K562 (cell line): ENCODE results near the gene FBRS. TPM values are rescaled to one million over a fixed set of nuclear protein-coding genes. Genes with fewer than 3 reads are reported as not detected.

Experiments used
- ARID1B ChIP-seq: fragments of 450-650 bp; IDR thresholded peaks from 2 replicates; pipeline ENCODE4 v1.6.1; 2016; ENCODE audit warnings: antibody characterized with exemption, mild to moderate bottlenecking, inconsistent platforms
- ILF3 ChIP-seq: fragments of 450-650 bp; IDR thresholded peaks from 2 replicates; pipeline ENCODE4 v1.6.1; 2018; ENCODE audit warnings: antibody characterized with exemption, mild to moderate bottlenecking, moderate library complexity, borderline replicate concordance
- PHF21A ChIP-seq: fragments of 450-650 bp; IDR thresholded peaks from 2 replicates; pipeline ENCODE4 v1.6.1; 2017; ENCODE audit warnings: low read depth, borderline replicate concordance
- RBM34 ChIP-seq: fragments of 200-400 bp; formaldehyde crosslinking; IDR thresholded peaks from 2 replicates; pipeline ENCODE4 v1.6.1; 2018; ENCODE audit warnings: low read length, borderline replicate concordance; ENCODE audit not compliant: insufficient read depth
- TAF15 ChIP-seq: fragments of 200-400 bp; formaldehyde crosslinking; IDR thresholded peaks from 2 replicates; pipeline ENCODE4 v1.6.1; 2017; ENCODE audit warnings: mild to moderate bottlenecking, low read depth, low read length, moderate library complexity
- ZC3H11A ChIP-seq: IDR thresholded peaks from 2 replicates; pipeline ENCODE4 v1.6.1; 2012; ENCODE audit warnings: low read depth, low read length, improper control_type of control experiment
- ZKSCAN3 ChIP-seq: fragments of 250-450 bp; sonication (Bioruptor Pico); IDR thresholded peaks from 2 replicates; pipeline ENCODE4 v1.4.0; 2020
- ZNF140 ChIP-seq: fragments of 250-450 bp; sonication (Bioruptor Pico); IDR thresholded peaks from 2 replicates; pipeline ENCODE4 v1.8.0; 2021; ENCODE audit warnings: moderate library complexity, mild to moderate bottlenecking, inconsistent platforms
- ZNF282 ChIP-seq: sonication (generic); formaldehyde crosslinking; IDR thresholded peaks from 2 replicates; pipeline ENCODE4 v1.8.1; 2023; ENCODE audit warnings: missing genetic modification reagents
- ZNF444 ChIP-seq: fragments of 250-450 bp; sonication (Bioruptor Pico); IDR thresholded peaks from 2 replicates; pipeline ENCODE4 v1.4.0; 2020; ENCODE audit warnings: mild to moderate bottlenecking, moderate library complexity
- ZNF589 ChIP-seq: fragments of 200-800 bp; sonication (Bioruptor generic); IDR thresholded peaks from 2 replicates; pipeline ENCODE4 v1.6.1; 2016; ENCODE audit warnings: low read depth, missing genetic modification characterization, missing compliant biosample characterization
- polyA plus RNA-seq, 8 experiments: library from polyadenylated mRNA; depleted of rRNA in 4 of 8; stranded (reverse) in 5 of 8; unstranded in 3 of 8; fragments of >200 nt; fragmentation: Nextera tagmentation in 2 of 8; fragmentation: Illumina TruSeq in 1 of 8; extraction: Ambion mirVana in 2 of 8; extraction: Trizol in 1 of 8; gene quantifications; 2 replicates each; pipeline versions ENCODE4 v1.2.1 to v1.2.3, GENCODE V29; 2011 to 2014; ENCODE audit warnings: inconsistent platforms in 1 of 8, missing spikeins in 1 of 8
- total RNA-seq, 7 experiments: library from RNA; depleted of rRNA in 6 of 7; stranded (reverse); fragments of >200 nt in 6 of 7; fragmentation: Illumina TruSeq in 2 of 7; extraction: Trizol in 2 of 7; gene quantifications; 2 replicates each; pipeline versions ENCODE4 v1.2.1 to v1.2.3, GENCODE V29; 2011 to 2021; ENCODE audit warnings: low replicate concordance in 1 of 7
- TF ChIP-seq, protein P1 (sequence below), 2 experiments: fragments of 450-650 bp; IDR thresholded peaks; 2 replicates each; pipeline ENCODE4 v1.6.1; 2018; ENCODE audit warnings: mild to moderate bottlenecking in 2 of 2, low read depth in 1 of 2; ENCODE audit not compliant: partially characterized antibody in 2 of 2
- TF ChIP-seq, protein P2 (sequence below): fragments of 200-400 bp; formaldehyde crosslinking; IDR thresholded peaks from 2 replicates; pipeline ENCODE4 v1.6.1; 2017; ENCODE audit warnings: mild to moderate bottlenecking, low read depth, low read length, moderate library complexity

FBRS gene
- total and polyA plus RNA-seq, 9 of the 15 experiments (the other 6 are each of a cell fraction or from before 2014, with no cell fraction given): 0.32 to 59.5 (median 13.1) TPM

DNA sequence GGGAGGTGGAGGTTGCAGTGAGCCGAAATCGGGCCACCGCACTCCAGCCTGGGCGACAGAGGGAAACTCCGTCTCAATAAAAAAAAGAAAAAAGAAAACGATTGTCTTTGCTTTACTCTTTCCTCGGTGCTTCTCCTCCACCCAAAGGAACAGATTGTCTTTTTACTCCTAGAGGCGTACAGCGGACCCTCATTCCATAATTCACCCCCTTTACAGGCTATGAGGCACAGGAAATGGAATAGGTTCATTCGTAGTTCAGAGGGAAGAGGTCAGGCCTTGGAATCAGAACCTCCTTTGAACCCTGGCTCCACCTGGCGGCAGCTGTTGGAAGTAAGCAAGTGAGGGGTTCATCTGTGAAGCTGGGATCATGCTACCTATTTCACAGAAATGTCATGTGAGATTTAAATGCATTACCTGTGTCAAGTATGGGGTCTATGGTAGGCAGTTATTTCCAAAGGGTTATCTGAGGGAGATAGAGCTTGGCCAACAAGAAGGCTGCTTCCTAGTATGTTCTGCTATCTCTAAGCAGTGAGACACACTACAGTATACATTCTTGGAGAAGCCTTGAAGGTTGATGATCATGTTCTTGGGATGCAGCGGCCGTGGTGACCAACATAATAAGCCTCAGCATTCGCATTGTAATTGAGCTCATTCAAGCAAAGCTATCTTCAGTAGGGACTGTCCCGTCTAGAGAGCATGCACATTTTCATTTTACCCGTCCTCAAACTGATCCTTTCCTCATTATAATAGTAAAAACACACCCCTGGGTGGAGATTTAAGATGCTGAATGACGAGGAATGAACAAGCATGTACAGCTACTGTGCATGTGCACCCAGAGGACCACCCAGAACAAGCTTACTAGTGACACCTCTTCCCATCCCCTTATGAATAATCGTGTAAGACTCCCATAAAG lies 29.3 kb upstream of the FBRS start (continued):
- TF ChIP-seq, protein P1, sequence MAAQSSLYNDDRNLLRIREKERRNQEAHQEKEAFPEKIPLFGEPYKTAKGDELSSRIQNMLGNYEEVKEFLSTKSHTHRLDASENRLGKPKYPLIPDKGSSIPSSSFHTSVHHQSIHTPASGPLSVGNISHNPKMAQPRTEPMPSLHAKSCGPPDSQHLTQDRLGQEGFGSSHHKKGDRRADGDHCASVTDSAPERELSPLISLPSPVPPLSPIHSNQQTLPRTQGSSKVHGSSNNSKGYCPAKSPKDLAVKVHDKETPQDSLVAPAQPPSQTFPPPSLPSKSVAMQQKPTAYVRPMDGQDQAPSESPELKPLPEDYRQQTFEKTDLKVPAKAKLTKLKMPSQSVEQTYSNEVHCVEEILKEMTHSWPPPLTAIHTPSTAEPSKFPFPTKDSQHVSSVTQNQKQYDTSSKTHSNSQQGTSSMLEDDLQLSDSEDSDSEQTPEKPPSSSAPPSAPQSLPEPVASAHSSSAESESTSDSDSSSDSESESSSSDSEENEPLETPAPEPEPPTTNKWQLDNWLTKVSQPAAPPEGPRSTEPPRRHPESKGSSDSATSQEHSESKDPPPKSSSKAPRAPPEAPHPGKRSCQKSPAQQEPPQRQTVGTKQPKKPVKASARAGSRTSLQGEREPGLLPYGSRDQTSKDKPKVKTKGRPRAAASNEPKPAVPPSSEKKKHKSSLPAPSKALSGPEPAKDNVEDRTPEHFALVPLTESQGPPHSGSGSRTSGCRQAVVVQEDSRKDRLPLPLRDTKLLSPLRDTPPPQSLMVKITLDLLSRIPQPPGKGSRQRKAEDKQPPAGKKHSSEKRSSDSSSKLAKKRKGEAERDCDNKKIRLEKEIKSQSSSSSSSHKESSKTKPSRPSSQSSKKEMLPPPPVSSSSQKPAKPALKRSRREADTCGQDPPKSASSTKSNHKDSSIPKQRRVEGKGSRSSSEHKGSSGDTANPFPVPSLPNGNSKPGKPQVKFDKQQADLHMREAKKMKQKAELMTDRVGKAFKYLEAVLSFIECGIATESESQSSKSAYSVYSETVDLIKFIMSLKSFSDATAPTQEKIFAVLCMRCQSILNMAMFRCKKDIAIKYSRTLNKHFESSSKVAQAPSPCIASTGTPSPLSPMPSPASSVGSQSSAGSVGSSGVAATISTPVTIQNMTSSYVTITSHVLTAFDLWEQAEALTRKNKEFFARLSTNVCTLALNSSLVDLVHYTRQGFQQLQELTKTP (IDR thresholded peaks at IDR 0.05; ENCODE audit: low read depth in 1 of 2, partially characterized antibody in 2 of 2): peak in 1 of 2 experiments; percentile 37
- TF ChIP-seq ARID1B: no peak; the same call in 1 of the 2 replicates
- TF ChIP-seq ZC3H11A: no peak
- TF ChIP-seq, protein P2, sequence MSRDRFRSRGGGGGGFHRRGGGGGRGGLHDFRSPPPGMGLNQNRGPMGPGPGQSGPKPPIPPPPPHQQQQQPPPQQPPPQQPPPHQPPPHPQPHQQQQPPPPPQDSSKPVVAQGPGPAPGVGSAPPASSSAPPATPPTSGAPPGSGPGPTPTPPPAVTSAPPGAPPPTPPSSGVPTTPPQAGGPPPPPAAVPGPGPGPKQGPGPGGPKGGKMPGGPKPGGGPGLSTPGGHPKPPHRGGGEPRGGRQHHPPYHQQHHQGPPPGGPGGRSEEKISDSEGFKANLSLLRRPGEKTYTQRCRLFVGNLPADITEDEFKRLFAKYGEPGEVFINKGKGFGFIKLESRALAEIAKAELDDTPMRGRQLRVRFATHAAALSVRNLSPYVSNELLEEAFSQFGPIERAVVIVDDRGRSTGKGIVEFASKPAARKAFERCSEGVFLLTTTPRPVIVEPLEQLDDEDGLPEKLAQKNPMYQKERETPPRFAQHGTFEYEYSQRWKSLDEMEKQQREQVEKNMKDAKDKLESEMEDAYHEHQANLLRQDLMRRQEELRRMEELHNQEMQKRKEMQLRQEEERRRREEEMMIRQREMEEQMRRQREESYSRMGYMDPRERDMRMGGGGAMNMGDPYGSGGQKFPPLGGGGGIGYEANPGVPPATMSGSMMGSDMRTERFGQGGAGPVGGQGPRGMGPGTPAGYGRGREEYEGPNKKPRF: no peak
- TF ChIP-seq ILF3: no peak
- peak; percentile 94; the same call in 1 of the 2 replicates for TF ChIP-seq PHF21A
- no peak for TF ChIP-seq ZNF282 (CRISPR knock-in tag)
- no peak for TF ChIP-seq ZNF589 (CRISPR knock-in tag)
- no peak for TF ChIP-seq TAF15
- TF ChIP-seq ZNF444: no peak
- no peak for TF ChIP-seq ZNF140
- no peak for TF ChIP-seq ZKSCAN3 (CRISPR knock-in tag)
- TF ChIP-seq RBM34: no peak
